SK-N-SH (cell line): Measurements from ENCODE around the gene PRLR. TPM values are rescaled to one million over a fixed set of nuclear protein-coding genes. Genes with fewer than 3 reads are reported as not detected.

Experiments used
- CTCF ChIA-PET: fragments of 300-600, 350-600 bp; formaldehyde crosslinking; extraction: SDS; loops from one replicate; lab custom pipeline; 2021; lab: Yijun Ruan, JAX
- POLR2A ChIA-PET: fragments of 350-600 bp; sonication (Branson Sonifier 250); formaldehyde crosslinking; extraction: SDS; loops from one replicate; lab custom pipeline; 2020; ENCODE audit warnings: antibody characterized with exemption, inconsistent platforms; lab: Yijun Ruan, JAX
- DNase-seq: peaks from one replicate; pipeline ENCODE4 v3.0.0; 2012
- H2AFZ ChIP-seq: fragments of 200-600 bp; sonication (generic); 2 replicates; pipeline ENCODE4 v1.8.1; 2016; ENCODE audit warnings: antibody characterized with exemption, mild to moderate bottlenecking, low read depth
- H3F3A ChIP-seq: fragments of 200-600 bp; sonication (generic); replicated peaks from 2 replicates; pipeline ENCODE3; 2016; ENCODE audit warnings: antibody characterized with exemption, mild to moderate bottlenecking; ENCODE audit not compliant: insufficient read depth
- H3K27ac ChIP-seq, 2 experiments: fragments of 200-500 bp in 1 of 2; fragments of 200-600 bp in 1 of 2; sonication (Bioruptor generic) in 1 of 2; sonication (generic), shearing (Covaris generic) in 1 of 2; 2 replicates each; pipeline versions ENCODE4 v1.5.1 to v1.6.1; 2014 to 2016; ENCODE audit warnings: low read depth in 2 of 2, inconsistent platforms in 1 of 2, low read length in 1 of 2, mild to moderate bottlenecking in 1 of 2, mixed read lengths in 1 of 2
- H3K27me3 ChIP-seq: fragments of 200-600 bp; sonication (generic), shearing (Covaris generic); 2 replicates; pipeline ENCODE4 v1.6.1; 2016; ENCODE audit warnings: mixed run types; ENCODE audit not compliant: insufficient read depth
- H3K36me3 ChIP-seq, 2 experiments: fragments of 200-500 bp in 1 of 2; fragments of 200-600 bp in 1 of 2; sonication (Bioruptor generic) in 1 of 2; sonication (generic) in 1 of 2; replicated peaks in 1 of 2; 2 replicates each; pipeline versions ENCODE3 to v1.5.1; 2014 to 2016; ENCODE audit warnings: low read length in 1 of 2, mild to moderate bottlenecking in 1 of 2; ENCODE audit not compliant: insufficient read depth in 2 of 2, control insufficient read depth in 1 of 2
- H3K4me1 ChIP-seq, 2 experiments: fragments of 200-500 bp in 1 of 2; fragments of 200-600 bp in 1 of 2; sonication (Bioruptor generic) in 1 of 2; sonication (generic), shearing (Covaris generic) in 1 of 2; 2 replicates each; pipeline versions ENCODE4 v1.5.1 to v1.6.1; 2014 to 2016; ENCODE audit warnings: low read depth in 1 of 2, low read length in 1 of 2, mixed run types in 1 of 2; ENCODE audit not compliant: insufficient read depth in 2 of 2, control insufficient read depth in 1 of 2
- H3K4me2 ChIP-seq: fragments of 200-600 bp; sonication (generic), shearing (Covaris generic); 2 replicates; pipeline ENCODE4 v1.6.1; 2017; ENCODE audit warnings: mixed run types
- H3K4me3 ChIP-seq, 2 experiments: fragments of 200-500 bp in 1 of 2; fragments of 200-600 bp in 1 of 2; sonication (Bioruptor generic) in 1 of 2; sonication (generic), shearing (Covaris generic) in 1 of 2; 2 replicates each; pipeline versions ENCODE4 v1.5.1 to v1.8.1; 2014 to 2016; ENCODE audit warnings: low read depth in 2 of 2, inconsistent platforms in 1 of 2, low read length in 1 of 2, mild to moderate bottlenecking in 1 of 2, mixed read lengths in 1 of 2, moderate library complexity in 1 of 2
- H3K79me2 ChIP-seq: fragments of 200-600 bp; sonication (generic); 2 replicates; pipeline ENCODE4 v1.8.1; 2017; ENCODE audit warnings: mild to moderate bottlenecking; ENCODE audit not compliant: insufficient read depth
- H3K9ac ChIP-seq: fragments of 200-600 bp; sonication (generic); 2 replicates; pipeline ENCODE4 v1.6.1; 2017; ENCODE audit warnings: mixed run types
- H3K9me2 ChIP-seq: fragments of 200-600 bp; sonication (generic); 2 replicates; pipeline ENCODE4 v1.6.1; 2017; ENCODE audit warnings: mixed run types
- H3K9me3 ChIP-seq: fragments of 200-600 bp; sonication (generic); 2 replicates; pipeline ENCODE4 v1.6.1; 2017; ENCODE audit warnings: mixed run types, mild to moderate bottlenecking, moderate library complexity
- H4K20me1 ChIP-seq: fragments of 200-600 bp; sonication (generic); 2 replicates; pipeline ENCODE4 v1.6.1; 2017; ENCODE audit warnings: mild to moderate bottlenecking, mixed run types; ENCODE audit not compliant: insufficient read depth
- CHD2 ChIP-seq: fragments of 150-350 bp; IDR thresholded peaks from 2 replicates; pipeline ENCODE4 v1.6.1; 2018; ENCODE audit warnings: low read length; ENCODE audit not compliant: partially characterized antibody
- CTCF ChIP-seq: fragments of 200-600 bp; sonication (generic); IDR thresholded peaks from 2 replicates; pipeline ENCODE4 v1.6.1; 2017; ENCODE audit warnings: antibody characterized with exemption, mild to moderate bottlenecking, moderate library complexity
- ELF1 ChIP-seq: IDR thresholded peaks from 2 replicates; pipeline ENCODE4 v1.4.0; 2012
- EZH2phosphoT487 ChIP-seq: fragments of 200-600 bp; sonication (generic); IDR thresholded peaks from 2 replicates; pipeline ENCODE4 v1.6.1; 2017; ENCODE audit warnings: low read depth, mixed run types, mild to moderate bottlenecking, antibody characterized with exemption, moderate library complexity, borderline replicate concordance
- FOSL2 ChIP-seq: IDR thresholded peaks from 2 replicates; pipeline ENCODE4 v1.4.0; 2012; ENCODE audit warnings: low read depth, mild to moderate bottlenecking, moderate library complexity, borderline replicate concordance
- FOXJ3 ChIP-seq: sonication (generic); formaldehyde crosslinking; IDR thresholded peaks from 2 replicates; pipeline ENCODE4 v1.5.1; 2020; ENCODE audit warnings: mild to moderate bottlenecking, missing genetic modification reagents
- GATA2 ChIP-seq: sonication (generic); formaldehyde crosslinking; IDR thresholded peaks from 2 replicates; pipeline ENCODE4 v1.5.0; 2020; ENCODE audit warnings: mild to moderate bottlenecking, missing genetic modification reagents
- JUND ChIP-seq: IDR thresholded peaks from 2 replicates; pipeline ENCODE4 v1.4.0; 2012
- MEF2A ChIP-seq: IDR thresholded peaks from 2 replicates; pipeline ENCODE4 v1.4.0; 2012; ENCODE audit warnings: low read depth, borderline replicate concordance
- MXI1 ChIP-seq: IDR thresholded peaks from 2 replicates; pipeline ENCODE4 v1.6.1; 2012; ENCODE audit warnings: mild to moderate bottlenecking, low read depth, low read length, improper control_type of control experiment
- NFIC ChIP-seq: IDR thresholded peaks from 2 replicates; pipeline ENCODE4 v1.4.0; 2012; ENCODE audit warnings: borderline replicate concordance
- PBX3 ChIP-seq: IDR thresholded peaks from 2 replicates; pipeline ENCODE4; 2012
- RFX5 ChIP-seq: IDR thresholded peaks from 2 replicates; pipeline ENCODE4 v1.6.1; 2012; ENCODE audit warnings: mild to moderate bottlenecking, improper control_type of control experiment, low read length
- SIN3A ChIP-seq: IDR thresholded peaks from 2 replicates; pipeline ENCODE4 v1.6.1; 2012; ENCODE audit warnings: low read depth, mild to moderate bottlenecking, low read length, moderate library complexity, borderline replicate concordance
- SMC3 ChIP-seq: IDR thresholded peaks from 2 replicates; pipeline ENCODE4 v1.6.1; 2012; ENCODE audit warnings: low read depth, low read length, improper control_type of control experiment
- TAF1 ChIP-seq: IDR thresholded peaks from 2 replicates; pipeline ENCODE4 v1.6.1; 2012; ENCODE audit warnings: low read depth, mild to moderate bottlenecking, low read length, moderate library complexity, borderline replicate concordance
- TEAD4 ChIP-seq: IDR thresholded peaks from 2 replicates; pipeline ENCODE4 v1.4.0; 2012; ENCODE audit warnings: mild to moderate bottlenecking, borderline replicate concordance; ENCODE audit not compliant: insufficient read depth
- USF1 ChIP-seq: IDR thresholded peaks from 2 replicates; pipeline ENCODE4 v1.4.0; 2012; ENCODE audit warnings: low read depth, borderline replicate concordance
- YY1 ChIP-seq: IDR thresholded peaks from 2 replicates; pipeline ENCODE4 v1.4.0; 2012; ENCODE audit warnings: low read depth, mild to moderate bottlenecking
- ZBTB33 ChIP-seq: IDR thresholded peaks from 2 replicates; pipeline ENCODE4 v1.4.0; 2012; ENCODE audit warnings: low read depth, borderline replicate concordance
- WGBS: methylation state at CpG from one replicate; pipeline ENCODE4 v1.1.6; 2017; ENCODE audit warnings: low lambda C conversion rate; 5-methylcytosine and 5-hydroxymethylcytosine counted together
- polyA plus RNA-seq, 3 experiments: library from polyadenylated mRNA; depleted of rRNA; stranded (reverse); fragments of >200 nt; gene quantifications; 2 replicates each; pipeline ENCODE4 v1.2.3, GENCODE V29; 2012
- TF ChIP-seq, protein P1 (sequence below): fragments of 150-350 bp; IDR thresholded peaks from 2 replicates; pipeline ENCODE4 v1.6.1; 2016; ENCODE audit warnings: mild to moderate bottlenecking, low read depth, low read length
- TF ChIP-seq, protein P2 (sequence below): IDR thresholded peaks from 2 replicates; pipeline ENCODE4 v1.4.0; 2012; ENCODE audit warnings: low read depth

PRLR gene
- polyA plus RNA-seq, 1 of the 3 experiments (the other 2 are of a cell fraction): 0.13 TPM

- no peak overlapping the region for H2AFZ ChIP-seq
- H3K36me3 ChIP-seq: no peaks in the 10 kb centered on the region
- no peaks in the 10 kb centered on the region for H4K20me1 ChIP-seq
- CTCF ChIA-PET: interaction anchor here (0.6 to 2.1 kb wide), 2 partner anchors 13 to 111 kb away, joined by 3 to 7 read pairs; no protein-coding TSS in a partner anchor
- H3K4me2 ChIP-seq: no peak overlapping the region
- H3K4me1 ChIP-seq: peaks cover 0 to 10% of the 10 kb centered on the region in 2 experiments; a peak in 1 of 4 replicates
- no peaks in the 10 kb centered on the region for H3F3A ChIP-seq
- H3K79me2 ChIP-seq: no peaks in the 10 kb centered on the region
- no peak for DNase-seq
- no peak overlapping the region for H3K4me3 ChIP-seq
- no peaks in the 10 kb centered on the region for H3K9me3 ChIP-seq
- no peak overlapping the region for H3K27ac ChIP-seq
- 17% methylated on average over 2 of the region's 2 CpGs for WGBS
- TF ChIP-seq TEAD4 (no peak), FOXJ3 (no peak), TAF1 (no peak), CHD2 (no peak), PBX3 (no peak), JUND (no peak), MXI1 (no peak), SMC3 (no peak)
- TF ChIP-seq, protein P1, sequence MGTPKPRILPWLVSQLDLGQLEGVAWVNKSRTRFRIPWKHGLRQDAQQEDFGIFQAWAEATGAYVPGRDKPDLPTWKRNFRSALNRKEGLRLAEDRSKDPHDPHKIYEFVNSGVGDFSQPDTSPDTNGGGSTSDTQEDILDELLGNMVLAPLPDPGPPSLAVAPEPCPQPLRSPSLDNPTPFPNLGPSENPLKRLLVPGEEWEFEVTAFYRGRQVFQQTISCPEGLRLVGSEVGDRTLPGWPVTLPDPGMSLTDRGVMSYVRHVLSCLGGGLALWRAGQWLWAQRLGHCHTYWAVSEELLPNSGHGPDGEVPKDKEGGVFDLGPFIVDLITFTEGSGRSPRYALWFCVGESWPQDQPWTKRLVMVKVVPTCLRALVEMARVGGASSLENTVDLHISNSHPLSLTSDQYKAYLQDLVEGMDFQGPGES: no peak
- no peak overlapping the region for H3K9ac ChIP-seq
- peaks cover 7% of the 10 kb centered on the region; the same call in 1 of the 2 replicates for H3K27me3 ChIP-seq
- POLR2A ChIA-PET: no interaction called here
- H3K9me2 ChIP-seq: no peaks in the 10 kb centered on the region
Observed at GRCh38 chr5:35201291-35201690, 29.0 kb downstream of the PRLR start.

DNA sequence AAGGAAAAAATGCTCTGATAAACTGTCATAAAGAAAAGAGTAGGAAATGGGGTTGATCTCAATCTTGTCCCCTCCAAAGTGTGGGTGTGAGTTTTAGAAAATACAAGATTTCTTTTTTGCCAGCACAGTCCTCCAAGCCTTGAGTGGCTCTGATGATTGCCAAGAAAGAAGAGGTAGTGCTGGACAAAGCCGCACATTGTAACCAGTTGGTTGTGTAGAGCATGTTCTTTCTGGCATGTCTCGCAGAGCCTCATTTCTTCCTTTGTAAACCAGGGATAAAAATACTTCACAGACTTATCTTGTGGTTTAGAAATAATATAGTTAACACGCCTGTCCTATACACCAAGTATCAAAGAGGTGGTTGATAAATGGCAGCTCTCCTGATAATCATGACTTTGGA, 30.4 kb downstream of the PRLR start:
- POLR2A ChIA-PET: no interaction called here
- Histone ChIP-seq H4K20me1 (no peaks in the 10 kb centered on the region), H3K9ac (no peak overlapping the region), H3K27ac (no peak overlapping the region), H3K9me2 (no peaks in the 10 kb centered on the region), H2AFZ (no peak overlapping the region), H3K36me3 (no peaks in the 10 kb centered on the region), H3K4me1 (peaks cover 0 to 10% of the 10 kb centered on the region in 2 experiments; a peak in 1 of 4 replicates), H3K27me3 (peaks cover 15% of the 10 kb centered on the region), H3F3A (no peaks in the 10 kb centered on the region), H3K4me2 (no peak overlapping the region), H3K79me2 (no peaks in the 10 kb centered on the region), H3K9me3 (no peaks in the 10 kb centered on the region), H3K4me3 (no peak overlapping the region)
- CTCF ChIA-PET: no interaction called here
- WGBS: 46% methylated on average over 3 of the region's 3 CpGs
- DNase-seq: no peak
- no peak for TF ChIP-seq NFIC
- no peak for TF ChIP-seq MEF2A
- TF ChIP-seq SIN3A: no peak
- no peak for TF ChIP-seq GATA2
- no peak for TF ChIP-seq EZH2phosphoT487
- TF ChIP-seq, protein P2, sequence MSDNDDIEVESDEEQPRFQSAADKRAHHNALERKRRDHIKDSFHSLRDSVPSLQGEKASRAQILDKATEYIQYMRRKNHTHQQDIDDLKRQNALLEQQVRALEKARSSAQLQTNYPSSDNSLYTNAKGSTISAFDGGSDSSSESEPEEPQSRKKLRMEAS: no peak
- no peak for TF ChIP-seq RFX5
- no peak for TF ChIP-seq CTCF
- TF ChIP-seq ZBTB33: no peak
- no peak for TF ChIP-seq CHD2
- TF ChIP-seq ELF1: no peak
- TF ChIP-seq YY1: no peak
- TF ChIP-seq FOSL2: no peak
- TF ChIP-seq USF1: no peak
- no peak for TF ChIP-seq JUND
- no peak for TF ChIP-seq MXI1
